ENCODE measurements around the gene COPS6. TPM values are rescaled to one million over a fixed set of nuclear protein-coding genes. Genes with fewer than 3 reads are reported as not detected.

COPS6 gene
- total and polyA plus RNA-seq, 7 donors = 82.9 to 145 (median 118) TPM

DNA sequence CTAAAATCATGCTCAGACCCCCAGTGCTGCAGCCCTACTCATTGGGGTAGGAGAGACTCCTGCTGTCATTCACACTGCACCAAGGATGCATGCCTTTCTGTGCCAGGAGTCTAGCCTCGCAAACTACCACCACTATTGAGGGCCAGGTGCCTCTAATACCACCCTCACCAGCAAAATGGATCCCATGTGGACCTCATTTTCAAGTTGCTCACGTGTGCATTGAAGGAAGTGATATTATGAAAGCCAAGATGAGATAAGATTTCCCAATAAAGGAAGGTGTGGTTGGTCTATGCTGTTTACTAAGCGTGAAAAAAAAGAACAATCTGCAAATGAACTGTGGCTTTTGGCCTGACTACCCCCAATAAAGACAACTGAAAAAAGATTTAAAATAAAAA is 52.8 kb downstream of the COPS6 start:
- Histone ChIP-seq H3K27ac (no peak overlapping the region), H3K4me1 (no peaks in the 10 kb centered on the region), H3K4me3 (no peak overlapping the region), H3K36me3 (ENCODE audit: insufficient read depth in 1 of 2, low read depth in 1 of 2) (no peaks in the 10 kb centered on the region), H3K9me3 (no peaks in the 10 kb centered on the region), H3K27me3 (ENCODE audit: insufficient read depth in 3 of 3, low read length in 2 of 3) (no peaks in the 10 kb centered on the region)
- intact Hi-C loops (cut with DNase I) = no loop called here
- DNase-seq (no peak), ATAC-seq (no peak)
- TF ChIP-seq, protein P1, sequence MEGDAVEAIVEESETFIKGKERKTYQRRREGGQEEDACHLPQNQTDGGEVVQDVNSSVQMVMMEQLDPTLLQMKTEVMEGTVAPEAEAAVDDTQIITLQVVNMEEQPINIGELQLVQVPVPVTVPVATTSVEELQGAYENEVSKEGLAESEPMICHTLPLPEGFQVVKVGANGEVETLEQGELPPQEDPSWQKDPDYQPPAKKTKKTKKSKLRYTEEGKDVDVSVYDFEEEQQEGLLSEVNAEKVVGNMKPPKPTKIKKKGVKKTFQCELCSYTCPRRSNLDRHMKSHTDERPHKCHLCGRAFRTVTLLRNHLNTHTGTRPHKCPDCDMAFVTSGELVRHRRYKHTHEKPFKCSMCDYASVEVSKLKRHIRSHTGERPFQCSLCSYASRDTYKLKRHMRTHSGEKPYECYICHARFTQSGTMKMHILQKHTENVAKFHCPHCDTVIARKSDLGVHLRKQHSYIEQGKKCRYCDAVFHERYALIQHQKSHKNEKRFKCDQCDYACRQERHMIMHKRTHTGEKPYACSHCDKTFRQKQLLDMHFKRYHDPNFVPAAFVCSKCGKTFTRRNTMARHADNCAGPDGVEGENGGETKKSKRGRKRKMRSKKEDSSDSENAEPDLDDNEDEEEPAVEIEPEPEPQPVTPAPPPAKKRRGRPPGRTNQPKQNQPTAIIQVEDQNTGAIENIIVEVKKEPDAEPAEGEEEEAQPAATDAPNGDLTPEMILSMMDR (IDR thresholded peaks at IDR 0.05) = no peak
- WGBS, 3 donors = 64 to 68% (median 64%) methylated on average over 3 of the region's 3 CpGs

Other genes starting within 250 kb of the COPS6 start
- gene OR2AE1, start 211.9 kb upstream of the COPS6 start, total RNA-seq = not detected
- gene OR2AE1, start 211.9 kb upstream of the COPS6 start, polyA plus RNA-seq = under 1 TPM in 2 of 3 donors, not detected in 1; 0.05 to 0.17 TPM
- 1 to 10 TPM; 4.4 to 8.9 (median 6.1) TPM for gene TRIM4, start 169.4 kb upstream of the COPS6 start, total RNA-seq
- 1 to 10 TPM; 2.6 to 8.8 (median 4.3) TPM for gene TRIM4, start 169.4 kb upstream of the COPS6 start, polyA plus RNA-seq
- gene GJC3, start 159.3 kb upstream of the COPS6 start, total RNA-seq = under 1 TPM in 1 of 4 donors, not detected in 3; 0.34 TPM
- gene GJC3, start 159.3 kb upstream of the COPS6 start, polyA plus RNA-seq = under 1 TPM; 0.08 to 0.52 (median 0.08) TPM
- under 1 TPM; 0.49 to 0.82 (median 0.59) TPM for gene AZGP1, start 112.9 kb upstream of the COPS6 start, total RNA-seq
- 1 to 10 TPM in 2 of 3 donors, under 1 TPM in 1; 0.73 to 2.4 (median 1.6) TPM for gene AZGP1, start 112.9 kb upstream of the COPS6 start, polyA plus RNA-seq
- 10 to 100 TPM; 38.5 to 40.2 (median 38.9) TPM for gene ZKSCAN1, start 73.4 kb upstream of the COPS6 start, total RNA-seq
- 10 to 100 TPM in 1 of 3 donors, 1 to 10 TPM in 2; 5.7 to 15.8 (median 8.8) TPM for gene ZKSCAN1, start 73.4 kb upstream of the COPS6 start, polyA plus RNA-seq
- gene ZSCAN21, start 39.2 kb upstream of the COPS6 start, total RNA-seq = 10 to 100 TPM in 3 of 4 donors, 1 to 10 TPM in 1; 9.9 to 20.3 (median 11.7) TPM
- gene ZSCAN21, start 39.2 kb upstream of the COPS6 start, polyA plus RNA-seq = 10 to 100 TPM in 2 of 3 donors, 1 to 10 TPM in 1; 6.8 to 25.6 (median 16.2) TPM
- 10 to 100 TPM; 14.6 to 23.8 (median 17.1) TPM for gene ZNF3, start 7.2 kb upstream of the COPS6 start, total RNA-seq
- 10 to 100 TPM; 11.2 to 26.4 (median 15.1) TPM for gene ZNF3, start 7.2 kb upstream of the COPS6 start, polyA plus RNA-seq
- 10 to 100 TPM; 24.6 to 34.0 (median 30.6) TPM for gene MCM7, start 12.4 kb downstream of the COPS6 start, total RNA-seq
- 10 to 100 TPM; 33.3 to 40.6 (median 33.8) TPM for gene MCM7, start 12.4 kb downstream of the COPS6 start, polyA plus RNA-seq
- 10 to 100 TPM in 2 of 4 donors, 1 to 10 TPM in 2; 8.8 to 12.9 (median 10.8) TPM for gene AP4M1, start 12.7 kb downstream of the COPS6 start, total RNA-seq
- gene AP4M1, start 12.7 kb downstream of the COPS6 start, polyA plus RNA-seq = 10 to 100 TPM; 10.9 to 19.2 (median 14.5) TPM
- 10 to 100 TPM; 26.8 to 40.5 (median 31.7) TPM for gene TAF6, start 30.4 kb downstream of the COPS6 start, total RNA-seq
- gene TAF6, start 30.4 kb downstream of the COPS6 start, polyA plus RNA-seq = 10 to 100 TPM; 31.4 to 58.4 (median 34.8) TPM
- 1 to 10 TPM; 2.2 to 3.9 (median 2.5) TPM for gene CNPY4, start 30.7 kb downstream of the COPS6 start, total RNA-seq
- 1 to 10 TPM; 2.9 to 7.0 (median 4.4) TPM for gene CNPY4, start 30.7 kb downstream of the COPS6 start, polyA plus RNA-seq
- 1 to 10 TPM in 3 of 4 donors, under 1 TPM in 1; 0.91 to 2.6 (median 1.7) TPM for gene MBLAC1, start 38.0 kb downstream of the COPS6 start, total RNA-seq
- 1 to 10 TPM; 1.8 to 3.8 (median 2.7) TPM for gene MBLAC1, start 38.0 kb downstream of the COPS6 start, polyA plus RNA-seq
- 10 to 100 TPM; 48.7 to 74.6 (median 68.1) TPM for gene LAMTOR4, start 59.9 kb downstream of the COPS6 start, total RNA-seq
- 100 to 1,000 TPM; 118 to 141 (median 140) TPM for gene LAMTOR4, start 59.9 kb downstream of the COPS6 start, polyA plus RNA-seq
- 10 to 100 TPM in 1 of 4 donors, 1 to 10 TPM in 3; 4.1 to 14.2 (median 7.4) TPM for gene TRAPPC14, start 69.8 kb downstream of the COPS6 start, total RNA-seq
- 10 to 100 TPM in 1 of 3 donors, 1 to 10 TPM in 2; 5.2 to 13.1 (median 9.8) TPM for gene TRAPPC14, start 69.8 kb downstream of the COPS6 start, polyA plus RNA-seq
- gene GAL3ST4, start 79.6 kb downstream of the COPS6 start, total RNA-seq = 1 to 10 TPM in 2 of 4 donors, under 1 TPM in 2; 0.23 to 3.8 (median 0.95) TPM
- under 1 TPM; 0.45 to 0.57 (median 0.52) TPM for gene GAL3ST4, start 79.6 kb downstream of the COPS6 start, polyA plus RNA-seq
- gene GPC2, start 88.4 kb downstream of the COPS6 start, total RNA-seq = under 1 TPM; 0.16 to 0.77 (median 0.36) TPM
- gene GPC2, start 88.4 kb downstream of the COPS6 start, polyA plus RNA-seq = under 1 TPM; 0.30 to 0.38 (median 0.33) TPM
- gene STAG3, start 88.9 kb downstream of the COPS6 start, total RNA-seq = under 1 TPM; 0.25 to 0.82 (median 0.47) TPM
- under 1 TPM; 0.18 to 0.86 (median 0.51) TPM for gene STAG3, start 88.9 kb downstream of the COPS6 start, polyA plus RNA-seq
- under 1 TPM in 1 of 4 donors, not detected in 3; 0.61 TPM for gene PVRIG, start 131.0 kb downstream of the COPS6 start, total RNA-seq
- under 1 TPM; 0.05 to 0.14 (median 0.06) TPM for gene PVRIG, start 131.0 kb downstream of the COPS6 start, polyA plus RNA-seq
- gene SPDYE3, start 218.7 kb downstream of the COPS6 start, total RNA-seq = not detected
- under 1 TPM in 2 of 3 donors, not detected in 1; 0.09 to 0.19 TPM for gene SPDYE3, start 218.7 kb downstream of the COPS6 start, polyA plus RNA-seq

All from psoas muscle (tissue), 8 donors.